ENCODE measurements around the gene LENG1. TPM values are rescaled to one million over a fixed set of nuclear protein-coding genes. Genes with fewer than 3 reads are reported as not detected.
"Not testable (repeated sequence)": the region's sequence is repeated elsewhere in the genome, so short reads cannot be mapped to it uniquely, and the experiment has no call there.

LENG1 gene
- total and polyA plus RNA-seq, 8 donors: 2.1 to 9.7 (median 4.8) TPM

GRCh38 chr19:54172471-54173358 is 13.2 kb upstream of the LENG1 start, which contains the start of gene TMC4:
Gene TMC4, minus strand, starts transcription at chr19:54173160. Its CDS starts 43 bp downstream, at chr19:54173117.
- DNase-seq (peak; percentile 83 to 96 (median 90)), FAIRE-seq (no peak), ATAC-seq (peak; percentile 96 to 97 (median 97))
- H3K27me3 ChIP-seq: no peaks in the 10 kb centered on the region
- H3K4me1 ChIP-seq: peaks cover 0 to 3% (median 0%) of the 10 kb centered on the region in 3 donors
- WGBS, 2 donors: 1 to 3% methylated on average over 13 of the region's 13 CpGs
- peak; percentile 57 to 84 (median 64) for TF ChIP-seq CTCF (IDR thresholded peaks at IDR 0.05)
- H3K27ac ChIP-seq: peak within 1 kb of the TSS; percentile 79 to 91 (median 86)
- peak within 1 kb of the TSS; percentile 35 to 67 (median 55) for H3K4me3 ChIP-seq
- H3K9me3 ChIP-seq: no peaks in the 10 kb centered on the region
- no peaks in the 10 kb centered on the region for H3K36me3 ChIP-seq
- intact Hi-C loops (cut with DNase I): loop anchor here in 1 of 3 donors (10.0 kb wide), 1 partner anchor 62 kb away; no protein-coding TSS in a partner anchor

GRCh38 chr19:54171736-54172431 is 12.4 kb upstream of the LENG1 start:
- WGBS, 2 donors: 49 to 61% methylated on average over 11 to 19 of the region's 23 CpGs

GRCh38 chr19:54169149-54169740 is 9.7 kb upstream of the LENG1 start:
- no peak for TF ChIP-seq CTCF (IDR thresholded peaks at IDR 0.05)
- no peak overlapping the region for H3K4me3 ChIP-seq
- no peak overlapping the region for H3K27ac ChIP-seq
- DNase-seq: peak in 3 of 6 donors; percentile 28 to 68 (median 47)
- H3K4me1 ChIP-seq: peaks cover 0 to 3% (median 0%) of the 10 kb centered on the region in 3 donors
- no peak for ATAC-seq
- H3K27me3 ChIP-seq: no peaks in the 10 kb centered on the region
- intact Hi-C loops (cut with DNase I): no loop called here
- no peaks in the 10 kb centered on the region for H3K9me3 ChIP-seq
- 83 to 85% methylated on average over 21 of the region's 21 CpGs for WGBS, 2 donors
- FAIRE-seq: no peak
- H3K36me3 ChIP-seq: no peaks in the 10 kb centered on the region

More at GRCh38 chr19:54171736-54172431, 12.4 kb upstream of the LENG1 start:
- intact Hi-C loops (cut with DNase I): loop anchor here in 2 of 3 donors (2.0 to 10.0 kb wide), 2 partner anchors 59 to 63 kb away; no protein-coding TSS in a partner anchor
- not testable (repeated sequence) for H3K36me3 ChIP-seq, H3K4me1 ChIP-seq, H3K9me3 ChIP-seq, H3K27ac ChIP-seq, FAIRE-seq, ATAC-seq, H3K27me3 ChIP-seq
- DNase-seq: peak in 2 of 6 donors; percentile 49 to 76
- peak overlapping the region in 2 of 4 donors; percentile 65 to 67 for H3K4me3 ChIP-seq

- FAIRE-seq (no peak), ATAC-seq (peak; percentile 53 to 82 (median 70)), DNase-seq (peak; percentile 85 to 100 (median 93))
- peak; percentile 85 to 97 (median 93) for TF ChIP-seq CTCF (IDR thresholded peaks at IDR 0.05)
- Histone ChIP-seq H3K4me3 (no peak overlapping the region), H3K9me3 (no peaks in the 10 kb centered on the region), H3K27me3 (no peaks in the 10 kb centered on the region), H3K4me1 (peaks cover 0 to 2% (median 0%) of the 10 kb centered on the region in 3 donors), H3K27ac (no peak overlapping the region), H3K36me3 (no peaks in the 10 kb centered on the region)
- 25 to 26% methylated on average over 25 of the region's 25 CpGs for WGBS, 2 donors
- intact Hi-C loops (cut with DNase I): no loop called here
Observed at GRCh38 chr19:54168174-54168917, 8.8 kb upstream of the LENG1 start.
